H9 (cell line): ENCODE data around the gene LSM11. TPM values are rescaled to one million over a fixed set of nuclear protein-coding genes. Genes with fewer than 3 reads are reported as not detected.

Experiments
- DNase-seq: peaks from one replicate; pipeline ENCODE4 v3.0.0-alpha.2; 2017
- H2AFZ ChIP-seq: one replicate; pipeline ENCODE4 v1.6.1; 2013; ENCODE audit warnings: mild to moderate bottlenecking, low read length, control low read depth, moderate library complexity
- H2AK5ac ChIP-seq: 2 replicates; pipeline ENCODE4 v1.6.1; 2013; ENCODE audit warnings: low read length, control low read depth, mixed read lengths; ENCODE audit not compliant: insufficient read length
- H2BK120ac ChIP-seq: one replicate; pipeline ENCODE4 v1.6.1; 2013; ENCODE audit warnings: low read depth, mild to moderate bottlenecking, low read length, control low read depth, inconsistent platforms; ENCODE audit not compliant: poor library complexity, severe bottlenecking
- H2BK12ac ChIP-seq: 2 replicates; pipeline ENCODE4 v1.6.1; 2013; ENCODE audit warnings: low read length, control low read depth, mixed read lengths, low read depth; ENCODE audit not compliant: insufficient read length
- H2BK15ac ChIP-seq: 2 replicates; pipeline ENCODE4 v1.6.1; 2013; ENCODE audit warnings: low read depth, low read length, control low read depth
- H2BK20ac ChIP-seq: one replicate; pipeline ENCODE4 v1.6.1; 2013; ENCODE audit warnings: low read depth, mild to moderate bottlenecking, low read length, control low read depth, inconsistent platforms; ENCODE audit not compliant: poor library complexity, severe bottlenecking
- H2BK5ac ChIP-seq: 2 replicates; pipeline ENCODE4 v1.6.1; 2013; ENCODE audit warnings: low read length, control low read depth, mixed read lengths; ENCODE audit not compliant: insufficient read length
- H3K14ac ChIP-seq: 2 replicates; pipeline ENCODE4 v1.6.1; 2013; ENCODE audit warnings: low read length, control low read depth; ENCODE audit not compliant: insufficient read depth
- H3K18ac ChIP-seq: 2 replicates; pipeline ENCODE4 v1.6.1; 2013; ENCODE audit warnings: low read depth, mild to moderate bottlenecking, mixed read lengths, low read length, control low read depth; ENCODE audit not compliant: insufficient read length
- H3K23ac ChIP-seq: 2 replicates; pipeline ENCODE4 v1.6.1; 2013; ENCODE audit warnings: low read length, control low read depth, mixed read lengths, low read depth; ENCODE audit not compliant: insufficient read length
- H3K23me2 ChIP-seq: 2 replicates; pipeline ENCODE4 v1.6.1; 2013; ENCODE audit warnings: low read depth, mild to moderate bottlenecking, mixed read lengths, low read length, control low read depth; ENCODE audit not compliant: insufficient read length, poor library complexity, severe bottlenecking
- H3K27ac ChIP-seq: 2 replicates; pipeline ENCODE4 v1.5.1; 2013; ENCODE audit warnings: low read length, control low read depth, mixed read lengths, low read depth; ENCODE audit not compliant: insufficient read length
- H3K27me3 ChIP-seq: 2 replicates; pipeline ENCODE4 v1.6.1; 2013; ENCODE audit warnings: low read length, control low read depth, inconsistent platforms; ENCODE audit not compliant: insufficient read depth
- H3K4ac ChIP-seq: 2 replicates; pipeline ENCODE4 v1.6.1; 2013; ENCODE audit warnings: low read depth, mild to moderate bottlenecking, control low read depth, inconsistent platforms, low read length, moderate library complexity
- H3K4me1 ChIP-seq: 2 replicates; pipeline ENCODE4 v1.6.1; 2013; ENCODE audit warnings: low read length, control low read depth, inconsistent platforms; ENCODE audit not compliant: insufficient read depth
- H3K4me2 ChIP-seq: 2 replicates; pipeline ENCODE4 v1.6.1; 2013; ENCODE audit warnings: low read length, control low read depth, mixed read lengths; ENCODE audit not compliant: insufficient read length, insufficient read depth
- H3K56ac ChIP-seq: 2 replicates; pipeline ENCODE4 v1.6.1; 2013; ENCODE audit warnings: low read depth, mild to moderate bottlenecking, mixed read lengths, low read length, control low read depth; ENCODE audit not compliant: insufficient read length
- H3K79me1 ChIP-seq: 2 replicates; pipeline ENCODE4 v1.6.1; 2013; ENCODE audit warnings: low read depth, mild to moderate bottlenecking, moderate library complexity, low read length, control low read depth, inconsistent platforms; ENCODE audit not compliant: insufficient read depth, poor library complexity, severe bottlenecking
- H3K79me2 ChIP-seq: 2 replicates; pipeline ENCODE4 v1.6.1; 2013; ENCODE audit warnings: low read length, control low read depth, inconsistent platforms; ENCODE audit not compliant: insufficient read depth
- H3K9ac ChIP-seq: 2 replicates; pipeline ENCODE4 v1.6.1; 2013; ENCODE audit warnings: low read length, control low read depth, mixed read lengths; ENCODE audit not compliant: insufficient read length; ENCODE audit errors: extremely low read depth
- H3K9me3 ChIP-seq: one replicate; pipeline ENCODE4 v1.6.1; 2013; ENCODE audit warnings: low read depth, low read length, inconsistent platforms; ENCODE audit not compliant: control insufficient read depth
- H3T11ph ChIP-seq: one replicate; pipeline ENCODE4 v1.6.1; 2013; ENCODE audit warnings: mild to moderate bottlenecking, low read length, control low read depth, inconsistent platforms
- H4K20me1 ChIP-seq: one replicate; pipeline ENCODE4 v1.6.1; 2013; ENCODE audit not compliant: control insufficient read depth, insufficient read length, insufficient read depth
- H4K5ac ChIP-seq: 2 replicates; pipeline ENCODE4 v1.6.1; 2013; ENCODE audit warnings: low read depth, mild to moderate bottlenecking, mixed read lengths, low read length, control low read depth; ENCODE audit not compliant: insufficient read length
- H4K8ac ChIP-seq: replicated peaks from 2 replicates; pipeline ENCODE4 v1.6.1; 2013; ENCODE audit warnings: low read length, control low read depth, mixed read lengths, low read depth; ENCODE audit not compliant: insufficient read length
- H4K91ac ChIP-seq: 2 replicates; pipeline ENCODE4 v1.6.1; 2013; ENCODE audit warnings: low read depth, mild to moderate bottlenecking, moderate library complexity, mixed read lengths, low read length, control low read depth; ENCODE audit not compliant: insufficient read length
- H3K27ac Mint-ChIP-seq, 3 experiments: 2 replicates in 2 of 3; 3 replicates in 1 of 3; pipeline ENCODE4 v1.8.0; 2020 to 2021; ENCODE audit warnings: mixed read lengths in 3 of 3, mild to moderate bottlenecking in 1 of 3, moderate library complexity in 1 of 3
- H3K27me3 Mint-ChIP-seq: 2 replicates; pipeline ENCODE4 v1.8.0; 2021; ENCODE audit warnings: low read depth, mild to moderate bottlenecking, moderate library complexity, mixed read lengths
- H3K36me3 Mint-ChIP-seq, 3 experiments: 2 replicates in 2 of 3; 3 replicates in 1 of 3; pipeline ENCODE4 v1.8.0; 2020 to 2021; ENCODE audit warnings: low read depth in 3 of 3, mixed read lengths in 3 of 3; ENCODE audit not compliant: insufficient read depth in 1 of 3
- H3K4me1 Mint-ChIP-seq, 2 experiments: 2 replicates each; pipeline ENCODE4 v1.8.0; 2020; ENCODE audit warnings: mixed read lengths in 2 of 2
- H3K4me3 Mint-ChIP-seq, 2 experiments: 2 replicates in 1 of 2; 3 replicates in 1 of 2; pipeline ENCODE4 v1.8.0; 2020 to 2021; ENCODE audit warnings: mild to moderate bottlenecking in 2 of 2, mixed read lengths in 2 of 2, moderate library complexity in 1 of 2
- H3K9me3 Mint-ChIP-seq, 2 experiments: 2 replicates in 1 of 2; 3 replicates in 1 of 2; pipeline ENCODE4 v1.8.0; 2020; ENCODE audit warnings: mild to moderate bottlenecking in 2 of 2, mixed read lengths in 2 of 2, moderate library complexity in 1 of 2
- WGBS: extraction: QIAGEN DNeasy Blood & Tissue Kit; methylation state at CpG from one replicate; pipeline ENCODE4 v1.1.7; 2013; ENCODE audit warnings: missing lambda C conversion rate, low lambda C conversion rate, mixed read lengths; ENCODE audit not compliant: insufficient read length; ENCODE audit errors: extremely low coverage; 5-methylcytosine and 5-hydroxymethylcytosine counted together
- total RNA-seq: library from RNA; stranded (reverse); gene quantifications from 2 replicates; pipeline ENCODE4 v1.2.1, GENCODE V29; 2021
- TF ChIP-seq, protein P1 (sequence below): fragments of 200-600 bp; sonication (generic); conservative IDR thresholded peaks from 3 replicates; pipeline ENCODE4 v1.8.0; 2021; ENCODE audit warnings: antibody characterized with exemption, mild to moderate bottlenecking

Gene LSM11
- total RNA-seq, 1 experiment from 2014 or later: 4.7 TPM

DNA sequence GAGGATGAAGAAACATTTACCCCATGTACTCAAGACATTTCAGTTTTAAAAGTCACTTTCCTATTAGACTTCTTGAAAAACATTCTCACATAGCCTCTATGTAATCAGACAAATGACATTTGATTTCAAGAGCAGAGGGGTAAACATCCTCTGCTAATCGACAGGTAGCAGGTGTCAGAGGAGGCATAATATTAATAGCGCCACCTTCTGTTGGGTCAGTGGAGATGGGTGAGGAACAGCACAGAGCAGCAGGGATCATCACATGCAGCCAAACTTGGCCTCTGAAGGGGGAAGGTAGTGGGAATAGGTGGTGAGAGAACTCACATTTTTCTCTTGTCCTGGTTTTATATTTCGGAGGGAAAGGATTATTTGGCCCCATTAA, 3.3 kb upstream of the LSM11 start:
- no peaks in the 10 kb centered on the region for H3K9me3 ChIP-seq
- no peak overlapping the region for H4K5ac ChIP-seq
- H4K8ac ChIP-seq: no peak overlapping the region
- H3K27me3 ChIP-seq: peaks cover 7% of the 10 kb centered on the region
- H2BK5ac ChIP-seq: no peak overlapping the region
- H3K14ac ChIP-seq: no peak overlapping the region
- TF ChIP-seq, protein P1, sequence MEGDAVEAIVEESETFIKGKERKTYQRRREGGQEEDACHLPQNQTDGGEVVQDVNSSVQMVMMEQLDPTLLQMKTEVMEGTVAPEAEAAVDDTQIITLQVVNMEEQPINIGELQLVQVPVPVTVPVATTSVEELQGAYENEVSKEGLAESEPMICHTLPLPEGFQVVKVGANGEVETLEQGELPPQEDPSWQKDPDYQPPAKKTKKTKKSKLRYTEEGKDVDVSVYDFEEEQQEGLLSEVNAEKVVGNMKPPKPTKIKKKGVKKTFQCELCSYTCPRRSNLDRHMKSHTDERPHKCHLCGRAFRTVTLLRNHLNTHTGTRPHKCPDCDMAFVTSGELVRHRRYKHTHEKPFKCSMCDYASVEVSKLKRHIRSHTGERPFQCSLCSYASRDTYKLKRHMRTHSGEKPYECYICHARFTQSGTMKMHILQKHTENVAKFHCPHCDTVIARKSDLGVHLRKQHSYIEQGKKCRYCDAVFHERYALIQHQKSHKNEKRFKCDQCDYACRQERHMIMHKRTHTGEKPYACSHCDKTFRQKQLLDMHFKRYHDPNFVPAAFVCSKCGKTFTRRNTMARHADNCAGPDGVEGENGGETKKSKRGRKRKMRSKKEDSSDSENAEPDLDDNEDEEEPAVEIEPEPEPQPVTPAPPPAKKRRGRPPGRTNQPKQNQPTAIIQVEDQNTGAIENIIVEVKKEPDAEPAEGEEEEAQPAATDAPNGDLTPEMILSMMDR: peak; percentile 75
- H3T11ph ChIP-seq: no peak overlapping the region
- peak; percentile 57 for DNase-seq
- no CpG with 5 or more reads among the region's 3 CpGs for WGBS
- H3K23ac ChIP-seq: no peak overlapping the region
- H2AK5ac ChIP-seq: no peak overlapping the region
- no peaks in the 10 kb centered on the region for H4K20me1 ChIP-seq
- Mint-ChIP-seq H3K27ac (no peak overlapping the region), H3K9me3 (peaks cover 0 to 7% of the 10 kb centered on the region in 2 experiments; a peak in 2 of 5 replicates), H3K36me3 (peaks cover 21 to 43% (median 39%) of the 10 kb centered on the region in 3 experiments), H3K4me3 (peak overlapping the region in 1 of 2 experiments; percentile 44; a peak in 1 of 5 replicates), H3K4me1 (peaks cover 5 to 10% of the 10 kb centered on the region in 2 experiments), H3K27me3 (peaks cover 14% of the 10 kb centered on the region)
- no peak overlapping the region for H3K56ac ChIP-seq
- no peak overlapping the region for H2AFZ ChIP-seq
- no peaks in the 10 kb centered on the region for H3K4me1 ChIP-seq
- no peak overlapping the region for H3K9ac ChIP-seq
- H2BK12ac ChIP-seq: no peak overlapping the region
- H3K18ac ChIP-seq: no peak overlapping the region
- H3K4me2 ChIP-seq: no peak overlapping the region
- H3K79me1 ChIP-seq: no peaks in the 10 kb centered on the region
- no peak overlapping the region for H3K27ac ChIP-seq
- H3K23me2 ChIP-seq: peaks cover 9% of the 10 kb centered on the region
- H4K91ac ChIP-seq: no peak overlapping the region
- H2BK120ac ChIP-seq: no peak overlapping the region
- H2BK20ac ChIP-seq: no peak overlapping the region
- H3K79me2 ChIP-seq: no peaks in the 10 kb centered on the region
- no peak overlapping the region for H3K4ac ChIP-seq
- no peak overlapping the region for H2BK15ac ChIP-seq
